ENCODE results near the gene FEN1. TPM values are rescaled to one million over a fixed set of nuclear protein-coding genes. Genes with fewer than 3 reads are reported as not detected.

FEN1 gene
- total and polyA plus RNA-seq, 2 of the 13 experiments (the other 11 are each of a cell fraction or from before 2014, with no cell fraction given) = 12.4 to 102 TPM

GRCh38 chr11:61752925-61753521 lies 39.7 kb upstream of the FEN1 start:
- H3K27me3 ChIP-seq (ENCODE audit: control insufficient read depth in 1 of 2, insufficient read depth in 2 of 2, low read length in 2 of 2) = no peaks in the 10 kb centered on the region
- H4K20me1 ChIP-seq (ENCODE audit: insufficient read depth, low read length) = no peaks in the 10 kb centered on the region
- H3K9me3 ChIP-seq (ENCODE audit: low read length) = no peaks in the 10 kb centered on the region
- ATAC-seq = no peak
- no peak overlapping the region for H2AFZ ChIP-seq (ENCODE audit: low read length)
- BruUV-seq (replicated peaks) = TSS peak; percentile 45
- 4% methylated on average over 12 of the region's 17 CpGs for WGBS (ENCODE audit: low lambda C conversion rate)
- peak overlapping the region; percentile 56 for H3K27ac ChIP-seq (ENCODE audit: extremely low read length, insufficient read depth, low read length)
- peaks cover 51% of the 10 kb centered on the region for H3K79me2 ChIP-seq (ENCODE audit: insufficient read depth, low read length)
- intact Hi-C loops (cut with micrococcal nuclease; ENCODE audit: unreplicated experiment) = no loop called here
- ChIA-PET CTCF (ENCODE audit: low intra/inter-chr PET ratio, low total read pairs) (interaction anchor here (3.5 to 5.4 kb wide), 3 partner anchors 16 to 35 kb away, joined by 18 to 51 read pairs (median 47); no protein-coding TSS in a partner anchor), POLR2A (interaction anchor here (1.6 kb wide), 1 partner anchor 17 kb away, joined by 8 read pairs; no protein-coding TSS in a partner anchor)
- H3K4me1 ChIP-seq (ENCODE audit: insufficient read depth, low read length) = peaks cover 91% of the 10 kb centered on the region
- in situ Hi-C loops (cut with HindIII; ENCODE audit: extremely low pct_ligation_motif_present, low pct_unique_long_range_greater_than_20kb) = no loop called here
- DNase-seq (ENCODE audit: low spot score) = no peak
- peak overlapping the region; percentile 69 to 87 (median 74) for H3K4me3 ChIP-seq (replicated peaks in 1 of 3; ENCODE audit: insufficient read depth in 1 of 3, low read depth in 2 of 3, low read length in 3 of 3)
- no peak for FAIRE-seq
- peak overlapping the region; percentile 93 for H3K4me2 ChIP-seq (ENCODE audit: low read depth, low read length)
- H3K9ac ChIP-seq (ENCODE audit: insufficient read depth, low read depth, low read length) = peak overlapping the region; percentile 89
- no peaks in the 10 kb centered on the region for H3K36me3 ChIP-seq (replicated peaks in 1 of 2; ENCODE audit: control insufficient read depth in 1 of 2, insufficient read depth in 2 of 2, low read length in 2 of 2)
- TF ChIP-seq HMGXB4 (CRISPR knock-in tag; IDR thresholded peaks at IDR 0.05; ENCODE audit: borderline replicate concordance in 1 of 2, low read depth in 1 of 2) (peak in 1 of 2 experiments; percentile 6; a peak in 1 of 4 replicates), SOX6 (IDR thresholded peaks at IDR 0.05) (no peak), SOX6 (CRISPR knock-in tag; IDR thresholded peaks at IDR 0.05) (0 out of 2 replicates have a peak, but pooled peaks have one; percentile 9), KMT2B (CRISPR knock-in tag; IDR thresholded peaks at IDR 0.05) (0 out of 2 replicates have a peak, but pooled peaks have one; percentile 27), ZFP36L1 (CRISPR knock-in tag; IDR thresholded peaks at IDR 0.05) (0 out of 2 replicates have a peak, but pooled peaks have one; percentile 55), NRL (CRISPR knock-in tag; IDR thresholded peaks at IDR 0.05; ENCODE audit: borderline replicate concordance) (peak; percentile 48; the same call in 1 of the 2 replicates), ZNF468 (CRISPR knock-in tag; IDR thresholded peaks at IDR 0.05) (0 out of 2 replicates have a peak, but pooled peaks have one; percentile 42), ZNF687 (CRISPR knock-in tag; IDR thresholded peaks at IDR 0.05) (peak; percentile 59), KDM5A (IDR thresholded peaks at IDR 0.05; ENCODE audit: borderline replicate concordance, low read length) (no peak), ZNF644 (CRISPR knock-in tag; IDR thresholded peaks at IDR 0.05; ENCODE audit: low read depth) (no peak), ZSCAN31 (CRISPR knock-in tag; IDR thresholded peaks at IDR 0.05; ENCODE audit: low read depth) (0 out of 2 replicates have a peak, but pooled peaks have one; percentile 1), ZFP91 (CRISPR knock-in tag; IDR thresholded peaks at IDR 0.05; ENCODE audit: borderline replicate concordance) (0 out of 2 replicates have a peak, but pooled peaks have one; percentile 17), PATZ1 (CRISPR knock-in tag; IDR thresholded peaks at IDR 0.05) (0 out of 2 replicates have a peak, but pooled peaks have one; percentile 4)
